Psoas muscle (tissue), 8 donors: ENCODE data around the gene VIM. TPM values are rescaled to one million over a fixed set of nuclear protein-coding genes. Genes with fewer than 3 reads are reported as not detected.

Source experiments
- ATAC-seq, 4 donors: fragments of 200-7000 bp; cut with Tn5 transposase; one replicate each; pipeline ENCODE4 v1.9.1; 2020; ENCODE audit warnings: moderate library complexity in 3 of 4, mild to moderate bottlenecking in 2 of 4
- DNase-seq, 2 donors: peaks; one replicate each; pipeline ENCODE4 v3.0.0-alpha.2; 2020
- H3K27ac ChIP-seq: fragments of 200-600 bp; one replicate; pipeline ENCODE4 v1.8.0; 2022
- H3K27me3 ChIP-seq, 3 donors: fragments of 200-600 bp in 1 of 3; one replicate each; pipeline versions ENCODE4 v1.6.1 to v1.8.0; 2013 to 2022; ENCODE audit warnings: low read length in 2 of 3, mild to moderate bottlenecking in 2 of 3, moderate library complexity in 1 of 3; ENCODE audit not compliant: insufficient read depth in 3 of 3
- H3K36me3 ChIP-seq, 2 donors: fragments of 200-600 bp in 1 of 2; one replicate each; pipeline versions ENCODE4 v1.6.1 to v1.8.0; 2013 to 2022; ENCODE audit warnings: low read depth in 1 of 2, mild to moderate bottlenecking in 1 of 2, moderate library complexity in 1 of 2; ENCODE audit not compliant: insufficient read depth in 1 of 2
- H3K4me1 ChIP-seq: fragments of 200-600 bp; one replicate; pipeline ENCODE4 v1.8.0; 2022
- H3K4me3 ChIP-seq: fragments of 200-600 bp; one replicate; pipeline ENCODE4 v1.8.0; 2022; ENCODE audit warnings: mild to moderate bottlenecking
- H3K9me3 ChIP-seq: fragments of 200-600 bp; one replicate; pipeline ENCODE4 v1.8.0; 2022
- CTCF ChIP-seq: fragments of 200-600 bp; IDR thresholded peaks from one replicate; pipeline ENCODE4 v1.8.0; 2022; ENCODE audit warnings: antibody characterized with exemption
- WGBS, 3 donors: extraction: QIAGEN DNeasy Blood & Tissue Kit; methylation state at CpG; one replicate each; pipeline versions ENCODE4 v1.1.6 to v1.1.7; 2013; 5-methylcytosine and 5-hydroxymethylcytosine counted together
- intact Hi-C, 2 donors: fragments of 100-400 bp; cut with DNase I; formaldehyde crosslinking; loops; one replicate each; pipeline versions ENCODE4 v1.11.0 to v1.14.2; 2022
- polyA plus RNA-seq, 3 donors: library from polyadenylated mRNA; stranded (reverse); fragments of 200-250 nt; gene quantifications; one replicate each; pipeline ENCODE4 v1.2.3, GENCODE V29; 2013
- total RNA-seq, 4 donors: library from RNA; stranded (reverse); fragmentation: NEBNext Ultra II Directional in 2 of 4; extraction: Animal tissue kit (Norgen Biotek cat#: 25700) in 2 of 4; gene quantifications; one replicate each; pipeline versions ENCODE4 v1.2.1 to v1.2.4, GENCODE V29; 2021 to 2023
- donor health status: healthy with polysubstance abuse.
- donor health status: DM: no; HTN: no; CAD: no; lungs with moderate emphysema.
- donor health status: Bipolar disorder and iron deficiency.
- donor health status: healthy.
- donor health status: DM: yes; HTN: yes; CAD: no.
- donor health status: DM: no; HTN: no; CAD: no.
- donor health status: DM: no; HTN: no; CAD: no.
- donor health status: DM: yes; HTN: yes; CAD: no.

The VIM gene
- total and polyA plus RNA-seq, 7 donors: 126 to 443 (median 197) TPM

GRCh38 chr10:17202999-17203398, 25.0 kb upstream of the VIM start:
- ATAC-seq (no peak), DNase-seq (no peak)
- Histone ChIP-seq H3K27me3 (no peaks in the 10 kb centered on the region), H3K4me1 (peaks cover 12% of the 10 kb centered on the region), H3K27ac (no peak overlapping the region), H3K4me3 (no peak overlapping the region), H3K9me3 (no peaks in the 10 kb centered on the region), H3K36me3 (no peaks in the 10 kb centered on the region)
- no peak for TF ChIP-seq CTCF
- 91 to 93% (median 92%) methylated on average over 4 of the region's 4 CpGs for WGBS, 3 donors
- intact Hi-C loops: no loop called here

DNA sequence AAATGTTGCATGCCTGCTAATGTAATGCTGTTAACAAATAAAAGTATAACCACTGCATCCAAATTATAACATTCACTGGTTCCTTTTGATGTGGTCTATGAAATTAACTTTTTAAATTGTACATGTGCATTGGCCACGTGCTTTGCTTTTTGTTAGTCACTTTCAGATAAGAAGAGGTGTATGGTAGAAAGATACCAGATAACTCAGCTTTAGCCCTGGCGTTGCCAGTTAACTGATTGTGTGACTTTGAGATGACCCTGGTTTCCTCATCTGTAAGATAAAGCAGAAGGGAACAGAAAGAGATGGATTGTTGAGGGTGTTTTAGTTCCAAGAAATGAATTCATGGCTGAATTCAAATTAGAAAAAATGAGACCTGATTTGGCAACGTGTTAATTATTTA, 24.6 kb upstream of the VIM start:
- DNase-seq (no peak), ATAC-seq (no peak)
- 50 to 73% (median 51%) methylated on average over 3 of the region's 3 CpGs for WGBS, 3 donors
- no peak overlapping the region for H3K27ac ChIP-seq
- no peak overlapping the region for H3K4me3 ChIP-seq
- H3K9me3 ChIP-seq: no peaks in the 10 kb centered on the region
- intact Hi-C loops: no loop called here
- peaks cover 12% of the 10 kb centered on the region for H3K4me1 ChIP-seq
- no peaks in the 10 kb centered on the region for H3K36me3 ChIP-seq
- no peak for TF ChIP-seq CTCF
- no peaks in the 10 kb centered on the region for H3K27me3 ChIP-seq

- Histone ChIP-seq H3K9me3 (no peaks in the 10 kb centered on the region), H3K4me3 (no peak overlapping the region), H3K36me3 (no peaks in the 10 kb centered on the region), H3K27me3 (no peaks in the 10 kb centered on the region), H3K27ac (no peak overlapping the region), H3K4me1 (no peaks in the 10 kb centered on the region)
- no peak for TF ChIP-seq CTCF
- ATAC-seq (no peak), DNase-seq (no peak)
- 72 to 76% (median 73%) methylated on average over 7 of the region's 7 CpGs for WGBS, 3 donors
- intact Hi-C loops: no loop called here
Observed at GRCh38 chr10:17206210-17206709, 21.8 kb upstream of the VIM start.

GRCh38 chr10:17208476-17208875, 19.6 kb upstream of the VIM start:
- Histone ChIP-seq H3K9me3 (no peaks in the 10 kb centered on the region), H3K27me3 (no peaks in the 10 kb centered on the region), H3K36me3 (no peaks in the 10 kb centered on the region), H3K4me3 (no peak overlapping the region), H3K4me1 (no peaks in the 10 kb centered on the region), H3K27ac (no peak overlapping the region)
- ATAC-seq (no peak), DNase-seq (no peak)
- no peak for TF ChIP-seq CTCF
- intact Hi-C loops: no loop called here

DNA sequence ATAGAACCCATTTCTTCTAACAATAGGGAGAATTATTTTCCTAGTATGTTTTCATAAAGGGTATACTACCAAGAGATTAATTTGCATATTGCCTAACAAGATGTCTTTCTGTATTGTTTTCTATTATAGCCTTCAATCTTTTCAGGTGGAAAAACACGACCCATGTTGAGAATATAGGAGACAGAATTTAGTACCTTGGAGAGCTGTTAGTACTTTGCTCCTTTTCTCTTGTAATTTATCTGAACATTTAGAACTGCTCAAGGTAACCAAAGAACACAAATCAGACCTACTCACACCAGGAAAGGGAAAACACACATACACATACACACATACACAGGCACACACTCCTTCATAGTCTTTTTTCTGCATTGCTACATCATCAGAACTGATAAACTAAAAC, 18.7 kb upstream of the VIM start:
- Histone ChIP-seq H3K4me1 (no peaks in the 10 kb centered on the region), H3K27ac (no peak overlapping the region), H3K36me3 (no peaks in the 10 kb centered on the region), H3K4me3 (no peak overlapping the region), H3K9me3 (no peaks in the 10 kb centered on the region), H3K27me3 (no peaks in the 10 kb centered on the region)
- intact Hi-C loops: no loop called here
- no peak for ATAC-seq
- 74 to 77% (median 76%) methylated on average over 1 of the region's 1 CpG for WGBS, 3 donors
- no peak for DNase-seq
- TF ChIP-seq CTCF: no peak
